HEK293 (cell line): ENCODE data around the gene DACT2.

Source experiments
- CTCF ChIA-PET: fragments of 350-600 bp; formaldehyde crosslinking; extraction: SDS; loops from one replicate; lab custom pipeline; 2021; ENCODE audit warnings: antibody characterized with exemption; lab: Yijun Ruan, JAX
- POLR2A ChIA-PET: fragments of 300-600 bp; formaldehyde crosslinking; extraction: SDS; loops from one replicate; lab custom pipeline; 2020; ENCODE audit warnings: antibody characterized with exemption, inconsistent platforms; lab: Yijun Ruan, JAX
- H3K27ac ChIP-seq: fragments of 200-500 bp; sonication (Bioruptor generic); 2 replicates; pipeline ENCODE4 v1.5.1; 2014; ENCODE audit warnings: low read depth, low read length, control low read depth, inconsistent platforms; ENCODE audit errors: extremely low read depth
- H3K36me3 ChIP-seq, 2 experiments: fragments of 200-500 bp in 1 of 2; sonication (Bioruptor generic) in 1 of 2; 1 replicate in 1 of 2; 2 replicates in 1 of 2; pipeline ENCODE4 v1.5.1; 2014 to 2017; ENCODE audit warnings: inconsistent platforms in 2 of 2, low read length in 2 of 2; ENCODE audit not compliant: control insufficient read depth in 2 of 2, insufficient read depth in 1 of 2
- H3K4me1 ChIP-seq: fragments of 200-500 bp; sonication (Bioruptor generic); 2 replicates; pipeline ENCODE4 v1.5.1; 2014; ENCODE audit warnings: mild to moderate bottlenecking, low read length, inconsistent platforms; ENCODE audit not compliant: control insufficient read depth, insufficient read depth
- H3K4me3 ChIP-seq: 2 replicates; pipeline ENCODE4 v1.5.1; 2011; ENCODE audit warnings: low read depth, mild to moderate bottlenecking, control low read depth, low read length, moderate library complexity
- H3K9me3 ChIP-seq: fragments of 200-500 bp; sonication (Bioruptor generic); 2 replicates; pipeline ENCODE4 v1.5.1; 2014; ENCODE audit warnings: low read depth, low read length, inconsistent platforms; ENCODE audit not compliant: control insufficient read depth, insufficient read depth
- GLI4 ChIP-seq: fragments of 450-650 bp; formaldehyde crosslinking; IDR thresholded peaks from 2 replicates; pipeline ENCODE4 v1.5.1; 2016; ENCODE audit warnings: missing biosample characterization, missing genetic modification characterization
- HOXC10 ChIP-seq: sonication (generic); formaldehyde crosslinking; IDR thresholded peaks from 2 replicates; pipeline ENCODE4 v1.8.1; 2023; ENCODE audit warnings: mild to moderate bottlenecking, missing genetic modification reagents
- IKZF3 ChIP-seq: fragments of 450-650 bp; IDR thresholded peaks from 2 replicates; pipeline ENCODE4 v1.5.0; 2018; ENCODE audit warnings: missing biosample characterization, mild to moderate bottlenecking, missing genetic modification characterization, moderate library complexity
- MYNN ChIP-seq: fragments of 450-650 bp; formaldehyde crosslinking; IDR thresholded peaks from 2 replicates; pipeline ENCODE4 v1.5.1; 2016; ENCODE audit warnings: missing biosample characterization, missing genetic modification characterization, borderline replicate concordance
- RBAK ChIP-seq: fragments of 450-650 bp; formaldehyde crosslinking; IDR thresholded peaks from 2 replicates; pipeline ENCODE4 v1.5.1; 2016; ENCODE audit warnings: missing biosample characterization, missing genetic modification characterization
- SCRT2 ChIP-seq: fragments of 450-650 bp; formaldehyde crosslinking; IDR thresholded peaks from 2 replicates; pipeline ENCODE4 v1.5.1; 2016; ENCODE audit warnings: missing biosample characterization, missing genetic modification characterization
- TCF7L2 ChIP-seq: IDR thresholded peaks from 2 replicates; pipeline ENCODE4 v1.6.1; 2011; ENCODE audit warnings: low read depth, mild to moderate bottlenecking, inconsistent platforms, low read length, moderate library complexity, borderline replicate concordance
- WT1 ChIP-seq: fragments of 450-650 bp; formaldehyde crosslinking; IDR thresholded peaks from 2 replicates; pipeline ENCODE4 v1.5.1; 2016; ENCODE audit warnings: missing biosample characterization, missing genetic modification characterization
- ZIC2 ChIP-seq: fragments of 450-650 bp; formaldehyde crosslinking; IDR thresholded peaks from 2 replicates; pipeline ENCODE4 v1.5.1; 2016; ENCODE audit warnings: missing biosample characterization, missing genetic modification characterization
- ZNF175 ChIP-seq: fragments of 450-650 bp; formaldehyde crosslinking; IDR thresholded peaks from 2 replicates; pipeline ENCODE4 v1.5.1; 2016; ENCODE audit warnings: missing biosample characterization, missing genetic modification characterization
- ZNF221 ChIP-seq: fragments of 450-650 bp; formaldehyde crosslinking; IDR thresholded peaks from 2 replicates; pipeline ENCODE4 v1.5.1; 2017; ENCODE audit warnings: missing biosample characterization, missing genetic modification characterization, borderline replicate concordance
- ZNF292 ChIP-seq: fragments of 450-650 bp; formaldehyde crosslinking; IDR thresholded peaks from 2 replicates; pipeline ENCODE4 v1.5.1; 2016; ENCODE audit warnings: low read depth, missing biosample characterization, missing genetic modification characterization, borderline replicate concordance
- ZNF433 ChIP-seq: fragments of 450-650 bp; formaldehyde crosslinking; IDR thresholded peaks from 2 replicates; pipeline ENCODE4 v1.5.1; 2016; ENCODE audit warnings: missing biosample characterization, missing genetic modification characterization, low read depth
- ZNF510 ChIP-seq: fragments of 450-650 bp; formaldehyde crosslinking; IDR thresholded peaks from 2 replicates; pipeline ENCODE4 v1.5.1; 2018; ENCODE audit warnings: mild to moderate bottlenecking, missing genetic modification characterization, missing biosample characterization; ENCODE audit not compliant: insufficient replicate concordance
- ZNF610 ChIP-seq: fragments of 450-650 bp; formaldehyde crosslinking; IDR thresholded peaks from 2 replicates; pipeline ENCODE4 v1.5.1; 2016; ENCODE audit warnings: missing biosample characterization, missing genetic modification characterization, borderline replicate concordance
- ZNF777 ChIP-seq: fragments of 450-650 bp; formaldehyde crosslinking; IDR thresholded peaks from 2 replicates; pipeline ENCODE4 v1.5.1; 2017; ENCODE audit warnings: missing biosample characterization, missing genetic modification characterization, borderline replicate concordance
- ZNF792 ChIP-seq: fragments of 450-650 bp; formaldehyde crosslinking; IDR thresholded peaks from 2 replicates; pipeline ENCODE4 v1.5.1; 2016; ENCODE audit warnings: missing biosample characterization, missing genetic modification characterization
- ZSCAN16 ChIP-seq: fragments of 450-650 bp; formaldehyde crosslinking; IDR thresholded peaks from 2 replicates; pipeline ENCODE4 v1.5.1; 2016; ENCODE audit warnings: missing biosample characterization, missing genetic modification characterization
- ZSCAN30 ChIP-seq: fragments of 450-650 bp; IDR thresholded peaks from 2 replicates; pipeline ENCODE4 v1.5.1; 2018; ENCODE audit warnings: missing biosample characterization, mild to moderate bottlenecking, missing genetic modification characterization, moderate library complexity
- TF ChIP-seq, protein P1 (sequence below): fragments of 450-650 bp; formaldehyde crosslinking; IDR thresholded peaks from 2 replicates; pipeline ENCODE4 v1.5.1; 2016; ENCODE audit warnings: missing biosample characterization, missing genetic modification characterization
- TF ChIP-seq, protein P2 (sequence below): fragments of 450-650 bp; formaldehyde crosslinking; IDR thresholded peaks from 2 replicates; pipeline ENCODE4 v1.5.1; 2016; ENCODE audit warnings: missing biosample characterization, missing genetic modification characterization
- TF ChIP-seq, protein P3 (sequence below): fragments of 450-650 bp; formaldehyde crosslinking; IDR thresholded peaks from 2 replicates; pipeline ENCODE4 v1.5.1; 2017; ENCODE audit warnings: missing biosample characterization, mild to moderate bottlenecking, missing genetic modification characterization, moderate library complexity

Gene DACT2

DNA sequence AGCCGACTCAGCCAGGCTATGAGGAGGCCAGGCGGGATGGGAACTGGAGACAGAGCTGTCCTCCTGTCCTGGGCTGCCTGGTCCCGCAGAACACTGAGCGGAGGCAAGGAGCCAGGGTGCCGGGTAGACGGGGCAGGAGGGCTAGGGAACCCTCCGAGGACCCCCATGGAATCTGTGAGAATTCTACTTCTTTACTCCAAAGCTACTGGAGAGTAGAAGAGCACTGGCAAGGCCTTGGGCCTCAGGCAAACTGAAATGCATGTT is 14.9 kb downstream of the DACT2 start:
- CTCF ChIA-PET = no interaction called here
- no peak overlapping the region for H3K27ac ChIP-seq
- TF ChIP-seq ZNF792 (tag by site-specific recombination) (no peak), ZNF433 (tag by site-specific recombination) (no peak), RBAK (tag by site-specific recombination) (no peak), ZNF292 (no peak)
- TF ChIP-seq, protein P1, sequence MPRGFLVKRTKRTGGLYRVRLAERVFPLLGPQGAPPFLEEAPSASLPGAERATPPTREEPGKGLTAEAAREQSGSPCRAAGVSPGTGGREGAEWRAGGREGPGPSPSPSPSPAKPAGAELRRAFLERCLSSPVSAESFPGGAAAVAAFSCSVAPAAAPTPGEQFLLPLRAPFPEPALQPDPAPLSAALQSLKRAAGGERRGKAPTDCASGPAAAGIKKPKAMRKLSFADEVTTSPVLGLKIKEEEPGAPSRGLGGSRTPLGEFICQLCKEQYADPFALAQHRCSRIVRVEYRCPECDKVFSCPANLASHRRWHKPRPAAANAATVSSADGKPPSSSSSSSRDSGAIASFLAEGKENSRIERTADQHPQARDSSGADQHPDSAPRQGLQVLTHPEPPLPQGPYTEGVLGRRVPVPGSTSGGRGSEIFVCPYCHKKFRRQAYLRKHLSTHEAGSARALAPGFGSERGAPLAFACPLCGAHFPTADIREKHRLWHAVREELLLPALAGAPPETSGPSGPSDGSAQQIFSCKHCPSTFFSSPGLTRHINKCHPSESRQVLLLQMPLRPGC = no peak

DNA sequence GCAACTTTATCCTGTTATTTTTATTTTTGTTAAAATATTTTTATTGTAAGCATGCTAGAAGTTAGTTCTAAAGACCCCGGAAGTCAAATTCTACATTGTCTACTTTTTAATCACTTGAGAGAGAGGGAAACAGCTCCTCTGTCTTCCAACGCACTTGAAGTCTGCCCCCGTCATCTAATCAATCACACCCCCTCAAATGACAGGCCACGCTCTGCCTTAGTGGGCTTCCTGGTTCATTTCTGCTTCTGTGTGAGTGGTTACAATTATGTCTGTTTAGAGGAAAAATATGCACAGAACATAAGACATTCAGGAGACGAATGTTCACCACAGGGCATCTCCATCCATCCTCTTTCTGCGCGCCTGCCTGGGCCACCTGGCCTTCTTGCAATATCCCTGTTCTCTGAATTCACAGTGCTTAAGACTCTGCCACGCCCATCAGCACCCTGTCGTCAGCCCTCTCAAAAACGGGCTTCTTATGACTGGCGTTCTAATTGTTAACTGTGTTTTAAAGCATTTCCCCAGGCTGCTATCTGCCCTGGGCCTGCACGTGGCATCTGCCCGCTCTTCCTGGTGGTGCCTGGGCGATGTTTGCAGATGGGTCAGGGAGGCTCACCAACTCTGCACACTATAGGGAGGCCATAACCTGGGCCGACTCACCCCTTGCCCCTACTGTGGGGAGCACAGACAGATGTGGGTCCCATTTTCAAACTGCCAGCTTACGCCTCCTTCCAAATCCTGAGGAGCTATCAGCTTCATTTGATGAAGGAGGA is 15.4 kb downstream of the DACT2 start:
- Histone ChIP-seq H3K36me3 (no peaks in the 10 kb centered on the region), H3K4me3 (no peak overlapping the region), H3K4me1 (peaks cover 7% of the 10 kb centered on the region; the same call in 1 of the 2 replicates), H3K27ac (no peak overlapping the region)
- POLR2A ChIA-PET = no interaction called here
- TF ChIP-seq ZNF510 (tag by site-specific recombination) (no peak), ZNF777 (tag by site-specific recombination) (no peak), ZNF610 (tag by site-specific recombination) (no peak), ZNF292 (no peak), MYNN (tag by site-specific recombination) (no peak), ZSCAN16 (tag by site-specific recombination) (no peak), TCF7L2 (no peak), ZIC2 (no peak), ZNF221 (tag by site-specific recombination) (no peak), GLI4 (tag by site-specific recombination) (no peak), IKZF3 (no peak), ZNF175 (no peak), HOXC10 (CRISPR knock-in tag) (no peak), ZSCAN30 (tag by site-specific recombination) (no peak), SCRT2 (tag by site-specific recombination) (no peak), WT1 (tag by site-specific recombination) (no peak)
- TF ChIP-seq, protein P2, sequence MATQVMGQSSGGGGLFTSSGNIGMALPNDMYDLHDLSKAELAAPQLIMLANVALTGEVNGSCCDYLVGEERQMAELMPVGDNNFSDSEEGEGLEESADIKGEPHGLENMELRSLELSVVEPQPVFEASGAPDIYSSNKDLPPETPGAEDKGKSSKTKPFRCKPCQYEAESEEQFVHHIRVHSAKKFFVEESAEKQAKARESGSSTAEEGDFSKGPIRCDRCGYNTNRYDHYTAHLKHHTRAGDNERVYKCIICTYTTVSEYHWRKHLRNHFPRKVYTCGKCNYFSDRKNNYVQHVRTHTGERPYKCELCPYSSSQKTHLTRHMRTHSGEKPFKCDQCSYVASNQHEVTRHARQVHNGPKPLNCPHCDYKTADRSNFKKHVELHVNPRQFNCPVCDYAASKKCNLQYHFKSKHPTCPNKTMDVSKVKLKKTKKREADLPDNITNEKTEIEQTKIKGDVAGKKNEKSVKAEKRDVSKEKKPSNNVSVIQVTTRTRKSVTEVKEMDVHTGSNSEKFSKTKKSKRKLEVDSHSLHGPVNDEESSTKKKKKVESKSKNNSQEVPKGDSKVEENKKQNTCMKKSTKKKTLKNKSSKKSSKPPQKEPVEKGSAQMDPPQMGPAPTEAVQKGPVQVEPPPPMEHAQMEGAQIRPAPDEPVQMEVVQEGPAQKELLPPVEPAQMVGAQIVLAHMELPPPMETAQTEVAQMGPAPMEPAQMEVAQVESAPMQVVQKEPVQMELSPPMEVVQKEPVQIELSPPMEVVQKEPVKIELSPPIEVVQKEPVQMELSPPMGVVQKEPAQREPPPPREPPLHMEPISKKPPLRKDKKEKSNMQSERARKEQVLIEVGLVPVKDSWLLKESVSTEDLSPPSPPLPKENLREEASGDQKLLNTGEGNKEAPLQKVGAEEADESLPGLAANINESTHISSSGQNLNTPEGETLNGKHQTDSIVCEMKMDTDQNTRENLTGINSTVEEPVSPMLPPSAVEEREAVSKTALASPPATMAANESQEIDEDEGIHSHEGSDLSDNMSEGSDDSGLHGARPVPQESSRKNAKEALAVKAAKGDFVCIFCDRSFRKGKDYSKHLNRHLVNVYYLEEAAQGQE (tag by site-specific recombination) = no peak
- TF ChIP-seq, protein P3, sequence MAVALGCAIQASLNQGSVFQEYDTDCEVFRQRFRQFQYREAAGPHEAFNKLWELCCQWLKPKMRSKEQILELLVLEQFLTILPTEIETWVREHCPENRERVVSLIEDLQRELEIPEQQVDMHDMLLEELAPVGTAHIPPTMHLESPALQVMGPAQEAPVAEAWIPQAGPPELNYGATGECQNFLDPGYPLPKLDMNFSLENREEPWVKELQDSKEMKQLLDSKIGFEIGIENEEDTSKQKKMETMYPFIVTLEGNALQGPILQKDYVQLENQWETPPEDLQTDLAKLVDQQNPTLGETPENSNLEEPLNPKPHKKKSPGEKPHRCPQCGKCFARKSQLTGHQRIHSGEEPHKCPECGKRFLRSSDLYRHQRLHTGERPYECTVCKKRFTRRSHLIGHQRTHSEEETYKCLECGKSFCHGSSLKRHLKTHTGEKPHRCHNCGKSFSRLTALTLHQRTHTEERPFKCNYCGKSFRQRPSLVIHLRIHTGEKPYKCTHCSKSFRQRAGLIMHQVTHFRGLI = no peak
- TF ChIP-seq, all 188 proteins: peak for 0
- CTCF ChIA-PET = no interaction called here
- no peaks in the 10 kb centered on the region for H3K9me3 ChIP-seq

More for the DNA sequence above, 14.9 kb downstream of the DACT2 start:
- Histone ChIP-seq H3K4me3 (no peak overlapping the region), H3K4me1 (peaks cover 7% of the 10 kb centered on the region; the same call in 1 of the 2 replicates), H3K9me3 (no peaks in the 10 kb centered on the region), H3K36me3 (no peaks in the 10 kb centered on the region)
- POLR2A ChIA-PET = no interaction called here
